ENCODE data around the gene TTI1.
A peak's percentile ranks its signal among the peaks of the same experiment; 100 is the strongest.

TTI1 gene

DNA sequence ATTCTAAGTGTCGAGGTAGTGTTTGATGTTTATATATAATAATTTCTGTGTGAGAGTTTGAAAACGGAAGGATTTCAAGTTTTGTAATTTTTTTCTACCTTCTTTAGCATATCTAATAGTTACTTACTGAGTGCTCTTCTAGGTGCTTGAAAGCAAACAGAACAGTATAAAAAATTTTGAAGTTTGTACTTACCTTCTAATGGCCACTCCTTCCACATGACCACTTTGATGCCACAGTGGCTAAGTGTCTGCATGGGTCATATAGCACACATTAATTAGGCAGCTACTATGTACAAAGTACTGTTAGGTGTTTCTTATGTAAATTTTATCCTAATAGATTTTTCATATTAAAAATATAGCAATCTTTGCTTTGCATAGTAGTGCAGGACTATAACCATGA lies 21.4 kb upstream of the TTI1 start:
- DNase-seq (ENCODE audit: low spot score), result no peak

DNA sequence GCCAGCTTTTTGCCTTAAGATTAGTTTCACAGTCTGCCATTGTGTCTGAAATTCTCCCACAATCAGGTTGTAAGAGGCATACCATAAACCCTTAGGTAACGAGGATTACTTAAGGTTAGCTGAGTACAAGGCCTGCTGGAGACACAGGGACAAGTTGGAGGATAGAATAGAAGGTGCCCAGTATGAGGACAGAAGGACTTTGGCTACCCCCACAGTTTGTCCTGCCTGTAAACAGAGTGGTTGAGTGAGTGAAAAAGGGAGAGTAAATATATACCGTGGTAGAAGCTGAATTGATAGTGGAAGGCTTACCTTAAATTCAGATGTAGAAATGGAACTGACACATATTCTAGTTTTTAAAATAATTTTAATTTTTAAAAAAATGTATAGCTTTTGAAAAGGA lies 19.6 kb upstream of the TTI1 start:
- DNase-seq (ENCODE audit: low spot score), result no peak

DNA sequence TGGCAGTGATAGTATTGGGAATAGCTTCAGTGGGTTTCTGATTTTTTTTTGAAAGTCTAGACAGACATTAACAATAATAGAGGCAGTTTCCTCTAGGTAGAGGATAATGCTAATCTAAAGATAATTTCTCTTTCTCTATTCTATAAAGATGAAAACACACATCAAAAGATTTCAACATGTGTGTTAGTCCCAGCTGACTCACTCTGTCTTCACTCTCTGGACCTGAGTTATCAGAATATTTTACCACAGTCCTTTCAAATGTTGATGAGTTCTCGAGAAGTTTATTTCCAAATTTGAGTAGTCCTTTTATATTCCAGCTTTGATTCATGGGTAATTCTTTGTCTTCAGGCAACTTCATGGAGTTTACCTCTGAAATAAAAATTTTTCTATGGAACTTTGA lies 17.4 kb upstream of the TTI1 start:
- no peak for DNase-seq (ENCODE audit: low spot score)

DNA sequence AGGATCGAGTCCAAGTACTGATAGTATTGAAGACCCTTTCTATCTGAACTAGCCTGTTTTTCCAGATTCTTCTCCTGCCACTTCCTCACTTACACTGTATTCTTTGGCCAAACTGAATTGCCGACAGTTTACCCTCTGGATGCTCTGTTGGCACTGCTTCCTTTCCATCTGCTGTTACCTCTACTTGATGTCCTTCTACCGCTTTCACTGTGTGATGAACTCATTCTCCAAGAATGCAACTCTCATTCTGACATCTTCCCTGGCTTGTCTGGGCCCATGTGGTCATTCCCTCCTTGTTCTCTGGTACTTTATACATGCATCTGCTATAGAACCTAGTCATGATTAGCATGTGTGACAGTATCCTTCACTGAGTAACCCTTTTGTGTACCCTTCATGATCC lies 16.5 kb upstream of the TTI1 start:
- peak; percentile 45 for DNase-seq (ENCODE audit: low spot score)

DNA sequence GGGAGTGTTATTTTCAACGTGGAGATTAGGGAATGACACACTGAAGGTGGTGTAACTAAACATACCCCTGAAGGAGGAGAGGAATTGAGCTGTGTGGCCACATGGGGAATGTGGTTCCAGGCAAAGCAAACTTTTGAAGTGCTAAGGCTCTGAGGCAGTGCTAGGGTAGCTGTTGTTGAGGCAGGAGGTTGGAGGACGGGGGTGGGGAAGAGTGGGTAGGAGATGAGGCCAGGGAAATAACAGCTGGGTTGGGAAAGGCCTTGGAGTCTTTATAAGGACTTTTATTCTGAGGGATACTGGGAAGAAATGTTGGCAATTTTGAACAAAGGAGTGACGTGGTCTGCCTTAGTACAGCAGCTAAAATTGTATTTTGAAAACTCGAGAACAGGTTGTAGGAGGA lies 13.3 kb upstream of the TTI1 start:
- DNase-seq (ENCODE audit: low spot score), result no peak

DNA sequence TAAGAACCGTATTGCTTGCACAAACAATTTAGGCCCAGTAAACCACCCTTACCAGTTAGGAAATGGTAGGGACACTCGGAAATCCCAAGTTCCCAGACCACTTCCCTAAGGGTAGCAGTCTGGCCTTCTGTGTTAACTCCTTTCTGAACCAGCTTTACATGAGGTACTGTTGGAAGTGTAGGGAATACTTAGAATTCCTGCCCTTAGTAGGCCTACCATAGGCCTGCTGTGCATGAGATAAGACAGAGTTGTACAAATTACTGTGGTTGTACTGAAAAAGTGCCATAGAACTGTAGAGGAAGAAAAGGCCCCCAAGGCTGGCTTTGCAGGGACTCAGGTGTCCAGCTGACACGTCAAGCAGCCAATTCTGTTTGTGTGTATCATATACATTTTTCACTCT lies 11.4 kb upstream of the TTI1 start:
- no peak for DNase-seq (ENCODE audit: low spot score)

DNA sequence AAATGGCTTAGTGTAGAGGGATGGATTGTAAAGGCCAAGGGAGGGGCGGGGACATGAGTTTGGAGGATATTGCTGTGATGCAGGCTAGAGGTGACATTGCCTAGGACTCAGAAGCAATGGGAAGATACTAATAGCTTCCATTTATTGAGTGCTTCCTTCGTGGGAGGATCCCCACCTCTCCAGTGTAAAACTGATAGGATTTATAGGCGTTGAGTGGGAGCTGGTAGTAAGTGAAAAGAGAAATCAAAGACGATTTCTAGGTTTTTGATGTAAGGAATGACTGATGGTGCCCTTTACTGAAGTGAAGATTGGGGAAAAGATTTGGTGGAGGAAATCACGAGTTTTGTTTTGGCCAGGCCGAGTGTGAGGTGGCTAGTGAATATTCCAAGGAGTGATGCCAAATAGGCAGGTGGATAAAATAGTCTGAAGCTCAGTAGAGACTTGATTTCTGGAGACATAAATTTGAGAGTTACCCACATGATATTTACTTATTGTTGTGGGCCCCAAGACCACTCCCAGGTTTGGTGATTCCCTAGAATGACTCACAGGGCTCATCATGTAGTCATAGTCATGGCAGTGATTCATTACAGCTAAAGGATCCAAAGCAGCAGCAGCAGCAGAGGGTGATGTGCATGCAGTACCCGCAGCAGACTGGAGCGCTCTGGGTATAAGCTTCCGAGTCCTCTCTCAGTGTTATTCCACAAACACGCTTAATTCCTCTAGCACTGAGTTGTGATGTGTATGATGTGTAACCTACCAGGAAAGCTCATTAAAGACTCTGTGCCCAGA lies 10.4 kb upstream of the TTI1 start:
- DNase-seq (ENCODE audit: low spot score), result peak; percentile 81

GRCh38 chr20:38040276-38040675 lies 7.0 kb upstream of the TTI1 start:
- DNase-seq (ENCODE audit: low spot score), result no peak

- no peak for DNase-seq (ENCODE audit: low spot score)
These were observed 3.1 kb upstream of the TTI1 start for GRCh38 chr20:38036366-38036765.

- no peak for DNase-seq (ENCODE audit: low spot score)
These were observed 1.7 kb upstream of the TTI1 start for GRCh38 chr20:38034961-38035360.

DNA sequence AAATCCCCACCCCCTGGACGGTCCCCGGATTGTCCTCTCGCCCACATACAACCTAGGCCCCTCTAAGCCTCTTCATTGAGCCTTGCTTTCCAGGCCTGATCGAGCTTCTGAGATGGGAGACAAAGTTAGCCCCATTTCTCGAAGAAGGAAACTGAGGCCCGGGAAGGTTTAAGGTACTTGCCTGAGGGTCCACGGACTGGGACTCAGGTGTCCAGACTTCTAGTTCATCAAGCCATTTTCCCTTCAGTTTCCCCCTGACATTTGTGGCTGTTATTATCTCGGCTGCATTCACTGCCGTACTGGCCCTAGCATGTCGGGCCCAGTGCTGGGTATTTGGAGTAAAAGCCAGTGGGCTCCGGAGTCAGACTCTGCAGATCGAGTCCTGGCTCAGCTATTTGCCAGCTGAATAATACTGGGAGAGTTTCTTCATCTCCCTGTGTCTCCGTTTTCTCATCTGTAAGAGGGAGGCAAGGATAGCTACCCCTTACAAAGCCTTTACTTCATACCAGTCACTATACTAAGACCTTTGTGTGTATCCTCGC lies 923 bp upstream of the TTI1 start:
- DNase-seq (ENCODE audit: low spot score), result no peak

GRCh38 chr20:38032585-38033329 lies 499 bp downstream of the TTI1 start:
- no peak for DNase-seq (ENCODE audit: low spot score)

- DNase-seq (ENCODE audit: low spot score), result no peak
These were observed 1.3 kb downstream of the TTI1 start for GRCh38 chr20:38031957-38032356.

- no peak for DNase-seq (ENCODE audit: low spot score)
These were observed 3.8 kb downstream of the TTI1 start for GRCh38 chr20:38029453-38029852.

DNA sequence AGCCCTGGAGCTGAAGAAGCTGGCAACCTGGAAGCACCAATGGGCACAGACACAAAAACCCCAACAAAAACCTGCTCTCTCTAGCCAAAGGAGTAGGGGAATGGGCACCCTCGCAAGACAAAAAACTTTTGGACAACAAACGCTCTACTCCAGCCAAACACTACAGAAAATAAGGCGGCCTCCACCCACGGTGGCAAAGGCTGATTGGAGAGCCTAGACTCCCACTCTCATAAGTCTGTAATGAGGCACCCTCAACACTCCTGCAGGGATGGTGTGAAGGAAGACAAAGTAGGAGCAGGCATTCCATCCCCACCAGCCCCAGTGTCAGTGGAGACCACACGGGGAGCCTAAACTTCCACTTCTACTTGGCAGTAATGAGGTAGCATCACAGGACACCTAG lies 8.8 kb downstream of the TTI1 start:
- no peak for DNase-seq (ENCODE audit: low spot score)

DNA sequence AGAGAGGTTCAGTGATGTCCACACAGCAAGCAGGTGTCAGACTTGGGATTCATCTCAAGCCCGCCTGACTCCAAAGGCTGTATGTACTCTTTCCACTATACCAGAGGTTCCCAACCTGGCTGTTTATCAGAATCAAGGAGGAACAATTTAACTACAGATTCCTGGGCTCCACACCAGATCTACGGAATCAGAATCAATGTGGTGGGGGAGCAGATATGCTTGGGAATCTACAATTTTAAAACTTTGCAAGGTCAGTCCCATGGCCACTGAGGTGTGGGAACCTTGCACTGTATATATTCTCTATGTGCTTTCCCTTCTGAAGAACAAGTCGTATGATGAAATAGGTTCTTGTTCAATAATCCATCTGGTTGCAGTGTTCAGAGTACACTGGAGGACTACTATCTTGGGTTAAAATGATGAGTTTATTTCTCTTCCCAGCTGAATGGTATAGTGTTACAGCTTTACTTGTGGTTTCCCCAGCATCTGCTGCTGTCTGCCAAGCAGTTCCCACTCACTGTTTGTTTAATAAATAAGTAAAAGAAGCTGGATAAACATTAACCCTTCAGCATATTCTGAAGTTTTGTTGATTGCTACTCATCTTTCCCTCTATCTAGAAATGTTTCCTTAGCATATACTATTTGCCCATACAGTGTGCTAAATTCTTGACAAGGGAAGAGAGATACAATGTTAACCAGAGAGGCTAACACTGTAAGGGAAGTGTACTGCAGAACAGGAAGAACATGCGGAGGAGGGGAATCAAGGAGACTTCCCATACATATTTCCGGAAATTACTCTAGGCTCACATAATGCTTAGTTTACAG lies 9.9 kb downstream of the TTI1 start:
- no peak for DNase-seq (ENCODE audit: low spot score)

DNA sequence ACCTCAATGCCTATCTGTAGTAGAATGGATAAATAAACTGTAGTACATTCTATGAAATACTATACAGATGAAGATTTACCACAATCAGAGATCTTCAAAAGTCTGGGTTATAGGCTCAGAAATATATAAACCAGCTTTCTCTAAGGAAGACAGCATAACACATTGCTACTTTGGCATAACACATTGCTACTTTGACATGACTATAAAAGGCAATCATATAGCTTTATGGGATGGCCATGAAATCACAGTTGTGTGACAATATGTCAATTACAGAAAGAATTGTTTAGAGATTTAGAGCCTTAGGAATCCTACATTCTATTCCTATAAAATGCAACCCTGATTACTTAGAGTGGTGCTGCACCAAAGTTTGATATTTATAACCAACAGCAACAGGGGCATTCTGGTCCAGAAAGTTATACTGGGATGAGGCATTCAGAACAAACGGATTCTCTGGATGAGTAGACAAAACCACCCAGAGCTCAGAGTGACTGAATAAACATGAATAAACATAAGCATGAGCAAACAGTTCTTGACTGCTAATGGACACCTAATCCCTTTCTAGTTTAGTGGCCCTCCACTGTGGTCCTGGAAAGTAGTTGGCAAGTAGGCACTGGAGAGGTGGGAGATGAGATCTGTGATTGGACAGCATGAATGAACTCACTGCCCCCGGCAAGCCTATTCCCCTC lies 12.0 kb downstream of the TTI1 start:
- no peak for DNase-seq (ENCODE audit: low spot score)

DNA sequence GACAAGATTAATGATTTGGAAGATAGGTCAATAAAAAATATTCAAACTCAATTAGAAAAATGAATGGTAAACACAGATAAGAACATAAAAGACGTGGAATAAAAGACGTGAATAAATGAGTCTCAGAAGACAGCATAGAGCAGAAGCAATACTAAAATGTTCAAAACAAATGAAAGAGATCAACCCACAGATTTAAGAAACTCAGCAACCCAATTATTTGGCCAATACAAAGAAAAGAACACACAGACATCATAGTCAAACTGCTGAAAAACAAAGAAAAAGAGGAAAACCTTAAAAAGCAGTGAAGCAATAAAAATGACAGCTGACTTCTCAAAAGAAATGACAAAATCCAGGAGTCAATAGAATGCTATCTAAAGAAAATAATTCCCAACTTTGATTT lies 14.9 kb downstream of the TTI1 start:
- DNase-seq (ENCODE audit: low spot score), result no peak

DNA sequence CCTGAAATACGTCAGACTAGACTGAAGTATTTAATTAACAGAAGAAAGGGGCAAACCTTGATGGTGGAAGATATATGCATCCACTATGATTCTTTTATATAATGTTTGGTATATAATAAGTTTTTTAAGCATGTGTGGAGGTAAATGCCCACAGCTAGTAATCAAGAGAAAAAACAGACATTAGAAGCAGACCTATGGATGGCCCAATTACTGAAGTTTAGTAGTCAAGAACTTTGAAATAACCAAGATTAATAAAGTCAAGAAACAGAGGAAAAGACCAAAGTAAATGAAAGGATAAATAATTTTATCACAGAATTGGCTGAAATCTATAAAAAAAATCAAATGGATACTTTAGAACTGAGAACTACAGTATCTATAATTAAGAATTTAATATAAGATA lies 15.3 kb downstream of the TTI1 start:
- DNase-seq (ENCODE audit: low spot score), result no peak

DNA sequence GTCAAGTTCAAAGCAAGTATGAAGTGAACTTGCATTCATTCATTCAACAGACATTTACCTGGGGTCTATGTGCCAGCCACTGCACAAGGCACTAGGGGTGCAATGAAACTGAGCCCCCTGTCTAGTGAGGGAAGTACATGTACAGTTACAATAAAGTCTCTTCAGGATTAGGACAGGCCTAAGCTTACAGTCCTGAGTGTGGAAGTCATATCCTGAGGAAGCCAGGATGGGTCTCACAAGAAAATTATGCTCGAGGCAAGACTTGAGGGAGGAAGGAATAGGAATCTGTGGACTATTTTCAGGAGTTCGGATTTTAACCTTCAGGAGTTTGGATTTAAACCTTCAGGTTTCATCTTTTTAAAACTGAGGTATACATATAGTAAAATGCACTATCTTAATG lies 19.4 kb downstream of the TTI1 start:
- no peak for DNase-seq (ENCODE audit: low spot score)

DNA sequence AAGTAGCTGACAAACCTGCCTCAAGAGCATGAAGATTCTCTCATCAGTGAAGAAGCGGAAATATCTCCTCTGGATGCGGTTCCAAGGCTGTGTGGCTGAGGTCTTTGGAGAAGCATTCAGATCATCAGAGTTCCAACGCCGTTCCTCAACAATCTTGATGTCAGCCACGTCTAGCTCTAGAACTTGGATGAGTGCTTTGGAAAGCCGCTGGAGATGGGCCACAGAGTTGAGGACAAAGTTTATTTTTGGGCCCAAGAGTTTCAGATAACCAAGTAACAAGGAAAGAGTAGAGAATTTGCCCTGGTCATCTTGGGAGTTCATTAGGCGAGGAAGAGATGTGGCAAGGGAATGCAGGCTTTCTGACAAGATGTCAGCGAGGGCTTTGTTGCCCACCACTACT lies 20.9 kb downstream of the TTI1 start:
- DNase-seq (ENCODE audit: low spot score), result no peak

DNA sequence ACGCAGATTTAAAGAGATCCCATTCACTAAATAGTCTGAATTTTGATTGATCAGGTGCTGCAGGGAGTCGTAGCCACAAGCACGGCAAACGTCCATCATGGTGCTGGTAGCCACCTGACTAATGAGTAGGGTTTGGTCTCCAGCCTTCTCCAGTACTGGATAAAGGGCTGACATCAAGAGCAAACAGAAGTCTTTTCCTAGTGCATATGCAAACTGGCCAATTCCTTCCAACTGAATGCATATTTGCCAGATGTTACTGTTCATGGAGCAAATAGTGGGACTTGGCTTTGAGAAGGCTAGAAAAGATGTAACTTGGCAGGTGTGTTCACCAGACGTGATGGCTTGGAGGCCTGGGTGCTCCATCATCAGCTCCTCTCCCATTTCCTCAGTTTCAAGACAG lies 21.6 kb downstream of the TTI1 start:
- no peak for DNase-seq (ENCODE audit: low spot score)

Measured in AG20443 (cell line).